Breast epithelium (tissue), 4 donors: Measurements from ENCODE around the gene AMBP. TPM values are rescaled to one million over a fixed set of nuclear protein-coding genes. Genes with fewer than 3 reads are reported as not detected.

Experiments
- DNase-seq, 2 donors: peaks; one replicate each; pipeline ENCODE4 v3.0.0-alpha.2; 2019; ENCODE audit warnings: low spot score in 2 of 2
- H3K27ac ChIP-seq, 2 donors: fragments of 200-600 bp; sonication (generic) in 1 of 2; one replicate each; pipeline ENCODE4 v1.5.1; 2016 to 2019; ENCODE audit warnings: mild to moderate bottlenecking in 1 of 2
- H3K27me3 ChIP-seq, 2 donors: fragments of 200-600 bp; sonication (generic) in 1 of 2; one replicate each; pipeline versions ENCODE4 v1.5.1 to v1.6.0; 2017 to 2019; ENCODE audit warnings: control low read depth in 1 of 2, mild to moderate bottlenecking in 1 of 2
- H3K36me3 ChIP-seq: fragments of 200-600 bp; one replicate; pipeline ENCODE4 v1.5.1; 2019
- H3K4me1 ChIP-seq, 2 donors: fragments of 200-600 bp; sonication (generic); one replicate each; pipeline ENCODE4 v1.5.1; 2016 to 2019; ENCODE audit warnings: control low read depth in 1 of 2
- H3K4me3 ChIP-seq, 3 donors: fragments of 200-600 bp; sonication (generic); 1 replicate in 2 of 3; 2 replicates in 1 of 3; pipeline ENCODE4 v1.5.1; 2016 to 2019; ENCODE audit warnings: mild to moderate bottlenecking in 3 of 3, moderate library complexity in 2 of 3
- H3K9me3 ChIP-seq, 2 donors: fragments of 200-600 bp; sonication (generic) in 1 of 2; one replicate each; pipeline ENCODE4 v1.5.1; 2016 to 2019; ENCODE audit warnings: control low read depth in 1 of 2
- POLR2A ChIP-seq: fragments of 450-650 bp; IDR thresholded peaks from one replicate; pipeline ENCODE4 v1.6.1; 2016; ENCODE audit warnings: antibody characterized with exemption, mild to moderate bottlenecking, moderate library complexity
- POLR2AphosphoS5 ChIP-seq, 3 donors: sonication (generic); formaldehyde crosslinking; IDR thresholded peaks; one replicate each; pipeline ENCODE4 v1.6.1; 2017; ENCODE audit warnings: antibody characterized with exemption in 3 of 3
- intact Hi-C: fragments of 100-400 bp; cut with DNase I; formaldehyde crosslinking; loops from one replicate; pipeline ENCODE4 v1.15.1; 2023; ENCODE audit warnings: low total_unique reads
- total RNA-seq, 3 donors: library from RNA; depleted of rRNA; stranded (reverse); fragments of >200 nt; gene quantifications; one replicate each; pipeline ENCODE4 v1.1.0, GENCODE V29; 2016
- TF ChIP-seq, protein P1 (sequence below), 3 donors: fragments of 450-650 bp; IDR thresholded peaks; one replicate each; pipeline ENCODE4 v1.5.1; 2016 to 2017; ENCODE audit warnings: antibody characterized with exemption in 3 of 3, mild to moderate bottlenecking in 3 of 3, moderate library complexity in 3 of 3

AMBP gene
- total RNA-seq, 3 donors from 2014 or later: 0.66 TPM; not detected in 2

DNA sequence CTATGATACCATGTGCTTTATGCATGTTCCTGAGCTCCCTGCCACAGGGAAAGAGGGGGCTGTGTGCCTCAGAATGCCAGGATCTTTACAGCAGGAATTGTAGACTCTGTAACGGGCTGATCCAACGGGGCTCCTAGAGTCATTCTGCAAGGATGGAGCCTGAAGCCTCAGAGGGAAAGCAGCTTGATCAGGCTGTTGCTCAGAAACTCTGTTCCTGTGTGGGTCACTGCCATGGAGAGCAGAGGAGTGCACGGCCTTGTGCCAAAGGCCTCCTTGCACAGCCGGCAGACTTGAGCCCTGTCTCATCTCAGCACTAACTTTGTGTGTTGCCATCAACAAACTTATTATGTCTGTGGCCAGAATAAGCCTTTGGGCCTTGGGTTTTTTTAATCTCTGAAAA lies 51.8 kb downstream of the AMBP start:
- Histone ChIP-seq H3K4me1 (no peaks in the 10 kb centered on the region), H3K9me3 (peaks cover 0 to 19% of the 10 kb centered on the region in 2 donors), H3K27ac (no peak overlapping the region), H3K4me3 (no peak overlapping the region), H3K36me3 (peaks cover 6% of the 10 kb centered on the region), H3K27me3 (no peaks in the 10 kb centered on the region)
- DNase-seq: peak in 1 of 2 donors; percentile 2
- intact Hi-C loops: no loop called here
- TF ChIP-seq POLR2A (no peak), POLR2AphosphoS5 (IDR thresholded peaks at IDR 0.05) (no peak)
- TF ChIP-seq, protein P1, sequence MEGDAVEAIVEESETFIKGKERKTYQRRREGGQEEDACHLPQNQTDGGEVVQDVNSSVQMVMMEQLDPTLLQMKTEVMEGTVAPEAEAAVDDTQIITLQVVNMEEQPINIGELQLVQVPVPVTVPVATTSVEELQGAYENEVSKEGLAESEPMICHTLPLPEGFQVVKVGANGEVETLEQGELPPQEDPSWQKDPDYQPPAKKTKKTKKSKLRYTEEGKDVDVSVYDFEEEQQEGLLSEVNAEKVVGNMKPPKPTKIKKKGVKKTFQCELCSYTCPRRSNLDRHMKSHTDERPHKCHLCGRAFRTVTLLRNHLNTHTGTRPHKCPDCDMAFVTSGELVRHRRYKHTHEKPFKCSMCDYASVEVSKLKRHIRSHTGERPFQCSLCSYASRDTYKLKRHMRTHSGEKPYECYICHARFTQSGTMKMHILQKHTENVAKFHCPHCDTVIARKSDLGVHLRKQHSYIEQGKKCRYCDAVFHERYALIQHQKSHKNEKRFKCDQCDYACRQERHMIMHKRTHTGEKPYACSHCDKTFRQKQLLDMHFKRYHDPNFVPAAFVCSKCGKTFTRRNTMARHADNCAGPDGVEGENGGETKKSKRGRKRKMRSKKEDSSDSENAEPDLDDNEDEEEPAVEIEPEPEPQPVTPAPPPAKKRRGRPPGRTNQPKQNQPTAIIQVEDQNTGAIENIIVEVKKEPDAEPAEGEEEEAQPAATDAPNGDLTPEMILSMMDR (IDR thresholded peaks at IDR 0.05): no peak

DNA sequence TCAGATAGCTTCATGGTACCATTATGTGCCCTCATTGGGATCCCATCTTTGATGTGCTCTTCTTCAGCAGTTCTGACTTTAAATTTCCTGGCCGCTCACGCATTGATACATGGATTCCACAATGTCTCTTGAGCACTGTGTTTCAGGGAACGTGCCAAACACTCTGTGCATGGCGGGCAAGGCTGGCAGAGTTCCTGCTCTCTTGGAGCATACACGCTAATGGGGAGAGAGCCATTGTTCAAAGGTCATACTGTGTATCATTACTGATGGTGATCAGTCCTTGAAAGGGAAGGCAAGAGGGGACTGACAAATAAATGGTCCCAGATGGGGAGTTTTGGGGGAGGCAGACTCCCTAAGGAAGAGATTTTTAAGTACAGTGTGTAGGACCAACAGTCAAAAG lies 52.3 kb downstream of the AMBP start:
- Histone ChIP-seq H3K4me3 (no peak overlapping the region), H3K9me3 (peaks cover 0 to 19% of the 10 kb centered on the region in 2 donors), H3K36me3 (peaks cover 6% of the 10 kb centered on the region), H3K27ac (no peak overlapping the region), H3K27me3 (no peaks in the 10 kb centered on the region), H3K4me1 (no peaks in the 10 kb centered on the region)
- DNase-seq: no peak
- TF ChIP-seq, protein P1 (IDR thresholded peaks at IDR 0.05): no peak
- TF ChIP-seq POLR2AphosphoS5 (IDR thresholded peaks at IDR 0.05): no peak
- TF ChIP-seq POLR2A: no peak
- intact Hi-C loops: no loop called here

DNA sequence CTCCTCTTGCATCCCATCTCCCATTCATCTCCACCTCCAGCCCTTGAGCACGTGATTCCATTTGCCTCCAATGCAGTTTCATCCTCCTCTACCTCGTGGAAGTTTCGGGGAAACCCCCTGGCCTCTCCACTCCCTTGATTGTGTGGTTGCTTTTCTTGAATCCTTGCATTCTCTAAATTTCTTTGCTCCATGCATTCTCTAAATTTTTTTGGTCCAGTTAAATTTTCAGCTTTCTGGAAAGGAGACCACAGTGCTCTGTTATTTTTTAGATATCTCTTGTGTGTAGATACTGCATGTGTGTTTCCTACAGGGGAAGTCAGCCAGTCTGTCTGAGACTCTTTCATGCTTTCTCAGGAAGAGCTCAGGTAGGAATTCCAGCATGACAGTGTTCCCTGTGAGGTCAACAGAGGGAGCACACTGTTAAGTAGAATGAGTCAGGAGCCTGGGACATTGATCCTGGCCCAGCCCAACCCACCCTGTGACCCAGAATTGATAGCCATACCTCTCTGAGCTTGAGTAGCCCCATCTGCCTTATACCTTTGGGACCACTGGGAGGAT lies 52.8 kb downstream of the AMBP start:
- peaks cover 0 to 23% of the 10 kb centered on the region in 2 donors for H3K9me3 ChIP-seq
- DNase-seq: peak in 1 of 2 donors; percentile 17
- H3K27me3 ChIP-seq: no peaks in the 10 kb centered on the region

DNA sequence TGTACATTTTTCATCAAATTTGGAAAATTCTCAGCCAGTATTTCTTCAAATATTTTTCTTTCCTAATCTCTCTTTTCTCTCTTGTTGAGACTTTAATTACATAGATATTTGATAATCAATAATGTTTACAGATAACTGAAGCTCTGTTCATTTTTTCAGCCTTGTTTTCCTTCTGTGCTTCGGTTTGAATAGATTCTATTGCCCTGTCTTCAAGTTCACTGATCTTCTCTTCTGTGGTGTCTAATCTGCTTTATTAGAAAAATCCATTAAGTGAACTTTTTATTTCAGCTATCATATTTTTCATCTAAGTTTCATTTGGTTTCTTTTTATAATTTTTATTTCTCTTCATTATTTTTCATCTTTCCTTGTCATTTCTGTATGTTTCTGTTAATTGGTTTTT lies 54.1 kb downstream of the AMBP start:
- no peak for DNase-seq
- H3K4me1 ChIP-seq: no peaks in the 10 kb centered on the region
- TF ChIP-seq POLR2A: no peak
- TF ChIP-seq, protein P1 (IDR thresholded peaks at IDR 0.05): no peak
- no peak for TF ChIP-seq POLR2AphosphoS5 (IDR thresholded peaks at IDR 0.05)
- no peak overlapping the region for H3K27ac ChIP-seq
- H3K36me3 ChIP-seq: peaks cover 13% of the 10 kb centered on the region
- H3K27me3 ChIP-seq: no peaks in the 10 kb centered on the region
- peaks cover 0 to 30% of the 10 kb centered on the region in 2 donors for H3K9me3 ChIP-seq
- intact Hi-C loops: no loop called here
- H3K4me3 ChIP-seq: no peak overlapping the region

More for the DNA sequence above, 52.8 kb downstream of the AMBP start:
- Histone ChIP-seq H3K27ac (no peak overlapping the region), H3K4me1 (no peaks in the 10 kb centered on the region), H3K4me3 (no peak overlapping the region), H3K36me3 (peaks cover 10% of the 10 kb centered on the region)
- TF ChIP-seq POLR2A (no peak), POLR2AphosphoS5 (IDR thresholded peaks at IDR 0.05) (no peak)
- TF ChIP-seq, protein P1 (IDR thresholded peaks at IDR 0.05): no peak
- intact Hi-C loops: no loop called here

DNA sequence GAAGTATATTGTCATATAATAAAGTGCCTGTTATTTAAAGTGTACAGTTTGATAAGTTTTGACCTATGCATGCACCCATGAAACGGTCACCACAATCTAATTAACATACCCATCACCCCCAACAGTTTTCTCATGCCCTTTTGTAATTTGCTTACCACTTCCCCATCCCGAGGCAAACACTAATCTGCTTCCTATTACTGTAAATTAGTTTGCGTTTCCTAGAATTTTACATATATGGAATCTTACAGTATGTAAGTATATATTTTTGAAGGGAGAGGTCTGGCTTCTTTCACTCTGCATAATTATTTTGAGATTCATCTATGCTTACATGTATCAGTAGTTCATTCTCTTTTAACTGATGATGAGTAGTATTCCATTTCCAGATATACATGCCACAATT lies 56.5 kb downstream of the AMBP start:
- Histone ChIP-seq H3K27ac (no peak overlapping the region), H3K4me1 (no peaks in the 10 kb centered on the region), H3K36me3 (peaks cover 13% of the 10 kb centered on the region), H3K27me3 (no peaks in the 10 kb centered on the region), H3K9me3 (peaks cover 0 to 30% of the 10 kb centered on the region in 2 donors), H3K4me3 (no peak overlapping the region)
- TF ChIP-seq POLR2AphosphoS5 (IDR thresholded peaks at IDR 0.05) (no peak), POLR2A (no peak)
- TF ChIP-seq, protein P1 (IDR thresholded peaks at IDR 0.05): no peak
- no peak for DNase-seq
- intact Hi-C loops: no loop called here
